ENCODE measurements around the gene SEMA3A. TPM values are rescaled to one million over a fixed set of nuclear protein-coding genes. Genes with fewer than 3 reads are reported as not detected.

SEMA3A gene
- polyA plus RNA-seq, 1 donor from 2014 or later = 22.8 TPM

DNA sequence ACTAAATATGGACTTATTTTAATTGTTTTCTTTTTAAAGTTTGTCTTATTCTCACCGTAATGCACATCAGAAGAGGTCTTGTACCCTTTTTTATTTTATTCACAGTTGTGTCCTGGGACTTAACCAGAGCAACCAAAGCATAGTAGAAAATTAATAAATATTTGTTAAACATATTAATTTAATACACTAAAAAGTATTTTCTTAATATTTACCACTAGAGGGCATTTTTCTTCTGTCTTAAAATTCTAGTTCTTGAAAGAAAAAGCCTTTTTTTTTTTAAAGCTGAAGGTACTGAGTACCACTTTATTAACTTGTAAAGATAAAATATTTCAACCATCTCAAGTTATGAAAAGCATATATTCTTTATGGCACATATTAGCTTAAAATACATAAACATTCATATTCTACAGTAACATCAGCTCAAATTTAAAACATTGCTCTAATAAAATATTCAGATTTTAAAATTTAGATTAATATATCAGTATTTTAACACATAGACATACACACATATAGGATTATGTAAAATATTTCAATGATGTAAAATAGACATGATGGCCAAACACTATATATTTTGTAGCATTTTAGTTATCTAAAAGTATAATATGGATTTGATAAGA, 260.4 kb downstream of the SEMA3A start:
- H3K9me3 ChIP-seq (ENCODE audit: low read length) = peaks cover 4% of the 10 kb centered on the region
- H4K20me1 ChIP-seq (ENCODE audit: insufficient read depth) = no peaks in the 10 kb centered on the region
- H3K9ac ChIP-seq (ENCODE audit: low read length) = no peak overlapping the region
- no peak overlapping the region for H3K4me3 ChIP-seq (ENCODE audit: low read length)
- H3F3A ChIP-seq (ENCODE audit: insufficient read depth, low read length, poor library complexity, severe bottlenecking) = no peaks in the 10 kb centered on the region
- H3K79me2 ChIP-seq (replicated peaks; ENCODE audit: insufficient read depth, low read length) = no peaks in the 10 kb centered on the region
- no peak overlapping the region for H3K27ac ChIP-seq (ENCODE audit: low read length)
- no peak overlapping the region for H2AFZ ChIP-seq (ENCODE audit: low read depth, low read length)
- H3K27me3 ChIP-seq (ENCODE audit: insufficient read depth, low read depth, low read length) = no peaks in the 10 kb centered on the region
- TF ChIP-seq POLR2AphosphoS5 (IDR thresholded peaks at IDR 0.05) (no peak), SMC3 (conservative IDR thresholded peaks at IDR 0.05; ENCODE audit: poor library complexity) (no peak), RAD21 (conservative IDR thresholded peaks at IDR 0.05) (no peak), MXI1 (conservative IDR thresholded peaks at IDR 0.05; ENCODE audit: poor library complexity, severe bottlenecking) (no peak), EP300 (conservative IDR thresholded peaks at IDR 0.05; ENCODE audit: poor library complexity, severe bottlenecking) (no peak), EZH2 (IDR thresholded peaks at IDR 0.05; ENCODE audit: borderline replicate concordance, insufficient read depth, low read length, poor library complexity, severe bottlenecking) (no peak), TAF1 (IDR thresholded peaks at IDR 0.05; ENCODE audit: low read depth) (no peak)
- TF ChIP-seq, protein P1, sequence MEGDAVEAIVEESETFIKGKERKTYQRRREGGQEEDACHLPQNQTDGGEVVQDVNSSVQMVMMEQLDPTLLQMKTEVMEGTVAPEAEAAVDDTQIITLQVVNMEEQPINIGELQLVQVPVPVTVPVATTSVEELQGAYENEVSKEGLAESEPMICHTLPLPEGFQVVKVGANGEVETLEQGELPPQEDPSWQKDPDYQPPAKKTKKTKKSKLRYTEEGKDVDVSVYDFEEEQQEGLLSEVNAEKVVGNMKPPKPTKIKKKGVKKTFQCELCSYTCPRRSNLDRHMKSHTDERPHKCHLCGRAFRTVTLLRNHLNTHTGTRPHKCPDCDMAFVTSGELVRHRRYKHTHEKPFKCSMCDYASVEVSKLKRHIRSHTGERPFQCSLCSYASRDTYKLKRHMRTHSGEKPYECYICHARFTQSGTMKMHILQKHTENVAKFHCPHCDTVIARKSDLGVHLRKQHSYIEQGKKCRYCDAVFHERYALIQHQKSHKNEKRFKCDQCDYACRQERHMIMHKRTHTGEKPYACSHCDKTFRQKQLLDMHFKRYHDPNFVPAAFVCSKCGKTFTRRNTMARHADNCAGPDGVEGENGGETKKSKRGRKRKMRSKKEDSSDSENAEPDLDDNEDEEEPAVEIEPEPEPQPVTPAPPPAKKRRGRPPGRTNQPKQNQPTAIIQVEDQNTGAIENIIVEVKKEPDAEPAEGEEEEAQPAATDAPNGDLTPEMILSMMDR (IDR thresholded peaks at IDR 0.05; ENCODE audit: poor library complexity, severe bottlenecking) = no peak
- TF ChIP-seq, protein P2, sequence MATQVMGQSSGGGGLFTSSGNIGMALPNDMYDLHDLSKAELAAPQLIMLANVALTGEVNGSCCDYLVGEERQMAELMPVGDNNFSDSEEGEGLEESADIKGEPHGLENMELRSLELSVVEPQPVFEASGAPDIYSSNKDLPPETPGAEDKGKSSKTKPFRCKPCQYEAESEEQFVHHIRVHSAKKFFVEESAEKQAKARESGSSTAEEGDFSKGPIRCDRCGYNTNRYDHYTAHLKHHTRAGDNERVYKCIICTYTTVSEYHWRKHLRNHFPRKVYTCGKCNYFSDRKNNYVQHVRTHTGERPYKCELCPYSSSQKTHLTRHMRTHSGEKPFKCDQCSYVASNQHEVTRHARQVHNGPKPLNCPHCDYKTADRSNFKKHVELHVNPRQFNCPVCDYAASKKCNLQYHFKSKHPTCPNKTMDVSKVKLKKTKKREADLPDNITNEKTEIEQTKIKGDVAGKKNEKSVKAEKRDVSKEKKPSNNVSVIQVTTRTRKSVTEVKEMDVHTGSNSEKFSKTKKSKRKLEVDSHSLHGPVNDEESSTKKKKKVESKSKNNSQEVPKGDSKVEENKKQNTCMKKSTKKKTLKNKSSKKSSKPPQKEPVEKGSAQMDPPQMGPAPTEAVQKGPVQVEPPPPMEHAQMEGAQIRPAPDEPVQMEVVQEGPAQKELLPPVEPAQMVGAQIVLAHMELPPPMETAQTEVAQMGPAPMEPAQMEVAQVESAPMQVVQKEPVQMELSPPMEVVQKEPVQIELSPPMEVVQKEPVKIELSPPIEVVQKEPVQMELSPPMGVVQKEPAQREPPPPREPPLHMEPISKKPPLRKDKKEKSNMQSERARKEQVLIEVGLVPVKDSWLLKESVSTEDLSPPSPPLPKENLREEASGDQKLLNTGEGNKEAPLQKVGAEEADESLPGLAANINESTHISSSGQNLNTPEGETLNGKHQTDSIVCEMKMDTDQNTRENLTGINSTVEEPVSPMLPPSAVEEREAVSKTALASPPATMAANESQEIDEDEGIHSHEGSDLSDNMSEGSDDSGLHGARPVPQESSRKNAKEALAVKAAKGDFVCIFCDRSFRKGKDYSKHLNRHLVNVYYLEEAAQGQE (IDR thresholded peaks at IDR 0.05; ENCODE audit: borderline replicate concordance) = no peak
- H3K4me2 ChIP-seq (ENCODE audit: low read length) = no peak overlapping the region
- no peaks in the 10 kb centered on the region for H3K9me2 ChIP-seq (ENCODE audit: insufficient read depth, low read length)
- H3K36me3 ChIP-seq (ENCODE audit: insufficient read depth, low read length) = no peaks in the 10 kb centered on the region

DNA sequence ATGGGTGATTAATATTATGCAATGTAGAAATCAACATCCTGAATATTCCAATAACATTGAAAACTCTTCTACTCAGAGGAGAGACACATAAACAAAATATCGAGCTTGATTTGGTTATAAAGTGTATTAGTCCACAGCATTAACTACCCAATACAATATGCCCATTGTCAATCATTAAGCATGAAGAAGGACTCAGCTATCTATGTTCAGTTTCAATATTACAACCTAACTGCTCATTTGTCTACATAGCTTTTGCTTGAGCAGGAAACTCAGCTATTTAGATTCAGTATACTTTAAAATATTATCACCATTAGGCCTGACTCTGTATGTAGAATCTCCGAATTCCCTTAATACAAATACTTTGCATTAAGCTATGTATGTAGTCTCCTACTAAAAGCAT, 262.6 kb downstream of the SEMA3A start:
- no peak for TF ChIP-seq POLR2AphosphoS5 (IDR thresholded peaks at IDR 0.05)
- TF ChIP-seq, protein P2 (IDR thresholded peaks at IDR 0.05; ENCODE audit: borderline replicate concordance) = no peak
- no peak for TF ChIP-seq RAD21 (conservative IDR thresholded peaks at IDR 0.05)

More for the DNA sequence above, 262.6 kb downstream of the SEMA3A start:
- Histone ChIP-seq H3K4me2 (ENCODE audit: low read length) (no peak overlapping the region), H3K36me3 (ENCODE audit: insufficient read depth, low read length) (no peaks in the 10 kb centered on the region), H2AFZ (ENCODE audit: low read depth, low read length) (no peak overlapping the region), H4K20me1 (ENCODE audit: insufficient read depth) (no peaks in the 10 kb centered on the region), H3K4me3 (ENCODE audit: low read length) (no peak overlapping the region), H3K79me2 (replicated peaks; ENCODE audit: insufficient read depth, low read length) (no peaks in the 10 kb centered on the region), H3K9me2 (ENCODE audit: insufficient read depth, low read length) (no peaks in the 10 kb centered on the region), H3K27ac (ENCODE audit: low read length) (no peak overlapping the region), H3F3A (ENCODE audit: insufficient read depth, low read length, poor library complexity, severe bottlenecking) (no peaks in the 10 kb centered on the region), H3K27me3 (ENCODE audit: insufficient read depth, low read depth, low read length) (no peaks in the 10 kb centered on the region), H3K9me3 (ENCODE audit: low read length) (peaks cover 4% of the 10 kb centered on the region), H3K9ac (ENCODE audit: low read length) (no peak overlapping the region)

Data from neural cell (in vitro differentiated cells).